Activated CD8-positive, alpha-beta memory T cell treated with anti-CD3 and anti-CD28 coated beads for 36 hours (primary cell): ENCODE data around the gene PSMG4. TPM values are rescaled to one million over a fixed set of nuclear protein-coding genes. Genes with fewer than 3 reads are reported as not detected.

Experiments used
- CTCF ChIA-PET: fragments of 350-600 bp; sonication (Branson Sonifier 250); formaldehyde crosslinking; loops from one replicate; lab custom pipeline; 2021; ENCODE audit warnings: antibody characterized with exemption; lab: Charles Lee
- POLR2A ChIA-PET: fragments of 350-600 bp; sonication (Branson Sonifier 250); formaldehyde crosslinking; loops from one replicate; lab custom pipeline; 2021; ENCODE audit warnings: antibody characterized with exemption; lab: Charles Lee
- total RNA-seq, 2 experiments: library from RNA; stranded (reverse); gene quantifications; one replicate each; pipeline ENCODE4 v1.2.3, GENCODE V29; 2021

The PSMG4 gene
- total RNA-seq, 2 experiments from 2014 or later = 28.6 to 30.8 TPM

DNA sequence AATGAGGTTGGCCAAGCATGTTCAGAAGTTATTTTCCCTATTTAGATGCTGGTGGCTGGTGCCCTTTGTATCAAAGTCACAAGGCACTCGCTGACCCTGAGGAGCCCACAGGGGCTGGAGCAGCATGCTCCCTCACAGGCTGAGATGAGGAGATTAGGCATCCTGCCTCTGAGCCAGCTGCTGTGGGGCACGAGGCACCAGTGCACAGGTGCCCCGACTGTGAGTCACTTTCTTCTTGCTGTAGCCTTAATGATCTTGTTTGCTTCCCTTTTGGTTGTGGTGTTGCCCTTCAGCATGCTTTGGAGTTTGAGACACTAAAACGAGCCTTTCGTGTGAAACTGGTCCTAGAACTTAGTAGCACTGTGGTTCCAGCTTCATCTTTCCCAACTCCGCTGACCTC, 4.3 kb downstream of the PSMG4 start:
- ChIA-PET CTCF (interaction anchor here (0.6 to 1.5 kb wide), 2 partner anchors 12 to 742 kb away, joined by 4 to 8 read pairs; no protein-coding TSS in a partner anchor), POLR2A (no interaction called here)

DNA sequence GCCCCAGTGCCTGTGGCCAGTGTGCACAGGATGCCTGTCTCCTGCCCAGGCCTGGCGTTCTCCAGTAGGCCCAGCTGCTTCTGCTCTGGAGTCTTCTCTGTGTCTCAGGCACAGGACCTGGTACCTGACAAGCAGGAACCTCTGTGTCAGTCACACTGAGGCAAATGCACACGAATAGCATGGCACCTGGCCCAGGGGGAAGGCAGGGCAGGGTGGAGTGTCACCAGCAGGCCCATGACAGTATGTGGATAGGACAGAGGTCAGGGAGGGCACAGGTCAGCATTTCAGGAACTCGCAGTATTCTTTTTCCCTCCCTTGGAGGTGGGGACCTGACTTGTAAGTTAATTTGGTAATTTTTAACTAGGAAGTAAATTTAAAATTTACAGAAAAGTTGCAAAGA, 5.6 kb downstream of the PSMG4 start:
- ChIA-PET POLR2A (no interaction called here), CTCF (interaction anchor here (0.9 to 1.6 kb wide), 2 partner anchors 13 to 468 kb away, joined by 3 to 4 read pairs; no protein-coding TSS in a partner anchor)

DNA sequence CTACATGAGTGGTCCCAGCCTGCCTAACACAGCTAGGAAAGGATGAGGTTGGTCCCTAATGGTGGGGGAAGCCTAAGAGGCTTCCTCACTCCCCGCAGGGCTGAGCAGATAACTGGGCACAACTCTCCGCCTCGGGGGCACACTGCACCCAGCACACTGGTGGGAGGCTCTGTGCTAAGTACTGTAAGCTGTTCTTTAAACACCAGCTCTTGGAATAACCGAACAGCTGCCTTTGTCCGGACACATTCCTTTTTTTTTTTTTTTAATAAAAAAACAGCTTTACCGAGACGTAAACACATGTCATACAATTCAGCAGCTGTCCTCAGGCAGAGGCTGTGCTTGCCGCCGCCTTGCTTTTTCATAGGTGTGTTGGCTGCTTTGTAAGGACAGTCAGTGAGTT, 6.9 kb downstream of the PSMG4 start:
- POLR2A ChIA-PET = no interaction called here
- CTCF ChIA-PET = interaction anchor here (1.2 kb wide), 1 partner anchor 14 kb away, joined by 4 read pairs; no protein-coding TSS in a partner anchor

DNA sequence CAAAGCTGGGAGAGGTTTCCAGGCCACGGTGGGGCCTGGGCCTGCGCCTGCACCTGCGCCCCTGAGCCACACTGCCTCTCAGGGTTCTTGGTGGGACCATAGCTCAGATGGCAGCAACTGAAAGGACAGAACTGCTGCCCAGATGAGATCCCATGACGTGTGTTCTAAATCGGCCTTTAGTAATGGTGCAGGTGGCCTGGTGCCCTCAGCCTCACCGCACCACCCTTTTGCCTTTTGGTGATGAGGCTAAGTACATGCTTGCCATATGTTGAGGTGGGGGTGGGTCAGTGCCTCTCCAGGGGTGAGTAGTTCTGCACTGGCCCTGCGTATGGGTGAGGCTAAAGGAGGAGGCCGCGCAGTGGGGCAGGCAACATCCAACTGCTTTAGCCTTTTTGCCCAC, 7.4 kb downstream of the PSMG4 start:
- POLR2A ChIA-PET = no interaction called here
- CTCF ChIA-PET = no interaction called here

DNA sequence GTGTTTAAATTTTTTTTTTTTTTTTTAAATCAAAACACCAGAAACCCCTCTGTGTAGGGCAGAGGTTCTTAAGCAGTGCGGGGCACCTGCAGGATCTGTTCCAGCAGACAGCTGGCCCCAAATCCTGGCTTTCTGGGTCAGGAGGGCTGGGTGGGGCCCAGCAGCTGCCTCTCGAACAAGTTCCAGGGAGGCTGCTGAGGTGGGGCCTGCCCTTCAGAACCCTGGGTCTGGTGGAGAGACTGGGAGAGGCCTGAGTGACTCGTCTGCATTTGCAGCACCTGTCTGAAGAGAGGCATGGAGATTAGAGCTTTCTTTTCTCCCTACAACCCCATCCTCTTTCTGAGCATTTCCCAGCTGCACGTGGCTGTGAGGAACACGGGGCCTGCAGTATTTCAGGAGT, 8.4 kb downstream of the PSMG4 start:
- CTCF ChIA-PET = interaction anchor here (0.6 kb wide), 1 partner anchor 140 kb away, joined by 3 read pairs; no protein-coding TSS in a partner anchor
- POLR2A ChIA-PET = no interaction called here

DNA sequence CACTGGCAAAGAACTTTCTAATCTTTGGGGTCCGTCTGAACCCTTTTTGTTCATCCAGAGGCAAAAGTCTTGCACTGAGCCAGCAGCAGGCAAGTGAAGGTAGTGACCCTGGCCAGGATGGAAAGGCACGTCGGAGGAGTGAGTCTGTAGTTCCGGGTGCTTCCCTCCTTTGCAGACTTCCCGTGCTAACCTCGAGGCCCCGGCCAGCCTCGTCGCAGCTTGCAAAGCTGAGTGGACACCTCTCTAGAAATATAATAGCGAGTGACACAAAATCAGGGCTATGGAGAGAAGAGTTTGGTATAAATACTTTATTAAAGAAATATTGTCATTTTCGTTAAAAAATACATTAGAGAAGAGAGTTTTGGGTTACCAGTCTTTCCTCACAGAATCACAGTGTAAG, 9.9 kb downstream of the PSMG4 start:
- POLR2A ChIA-PET = no interaction called here
- CTCF ChIA-PET = no interaction called here

DNA sequence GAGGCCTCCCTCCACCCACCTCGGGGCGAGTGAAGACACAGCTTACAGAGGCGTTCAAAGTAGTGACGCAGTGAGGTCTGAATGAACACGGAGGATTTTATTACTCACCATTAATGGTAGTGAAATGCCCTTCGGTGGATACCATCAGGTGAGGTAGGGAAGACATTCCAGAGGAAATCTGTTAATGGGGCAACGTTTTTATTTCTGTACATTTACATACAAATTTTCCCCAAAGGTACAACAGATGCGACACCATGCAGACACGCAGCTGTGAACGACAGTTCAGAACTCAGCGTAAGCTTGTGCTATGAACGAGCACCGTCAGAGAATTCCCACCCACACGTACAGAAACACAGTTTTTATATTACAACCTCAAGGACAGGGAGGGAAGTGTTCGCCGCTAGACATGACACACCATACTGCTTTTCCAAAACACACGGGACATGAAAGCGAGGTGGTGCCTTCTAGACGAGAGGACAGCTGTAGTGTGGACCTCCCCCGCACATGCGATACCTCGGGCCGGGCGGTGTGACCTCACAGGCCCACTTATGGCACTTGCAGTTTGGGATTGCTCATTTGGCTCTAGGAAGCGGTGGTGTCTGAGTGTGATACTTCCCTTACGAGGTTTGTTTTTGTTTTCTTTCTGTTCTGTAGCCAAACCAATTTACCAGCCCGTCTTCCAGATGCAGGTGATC, 10.7 kb downstream of the PSMG4 start:
- ChIA-PET POLR2A (no interaction called here), CTCF (no interaction called here)

DNA sequence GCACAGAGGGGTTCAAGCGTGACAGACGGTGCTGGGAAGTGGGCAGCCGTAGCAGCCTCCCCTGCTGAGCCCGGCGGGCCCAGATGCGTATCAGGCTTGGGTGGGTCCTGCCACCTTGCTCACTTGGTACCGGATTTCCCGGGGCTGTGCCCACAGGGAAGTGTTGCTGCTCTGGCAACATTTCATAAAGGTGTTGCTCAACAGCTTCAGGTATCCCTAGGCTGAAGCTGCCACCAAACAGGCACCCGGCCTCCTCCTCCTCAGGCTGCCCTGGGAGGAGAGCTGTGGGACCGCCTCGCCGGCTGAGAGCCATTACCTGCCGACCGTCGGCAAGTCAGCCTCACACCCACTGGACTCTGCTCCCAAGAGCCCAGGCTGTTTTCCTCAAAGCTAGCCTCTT, 11.5 kb downstream of the PSMG4 start:
- CTCF ChIA-PET = no interaction called here
- POLR2A ChIA-PET = no interaction called here

DNA sequence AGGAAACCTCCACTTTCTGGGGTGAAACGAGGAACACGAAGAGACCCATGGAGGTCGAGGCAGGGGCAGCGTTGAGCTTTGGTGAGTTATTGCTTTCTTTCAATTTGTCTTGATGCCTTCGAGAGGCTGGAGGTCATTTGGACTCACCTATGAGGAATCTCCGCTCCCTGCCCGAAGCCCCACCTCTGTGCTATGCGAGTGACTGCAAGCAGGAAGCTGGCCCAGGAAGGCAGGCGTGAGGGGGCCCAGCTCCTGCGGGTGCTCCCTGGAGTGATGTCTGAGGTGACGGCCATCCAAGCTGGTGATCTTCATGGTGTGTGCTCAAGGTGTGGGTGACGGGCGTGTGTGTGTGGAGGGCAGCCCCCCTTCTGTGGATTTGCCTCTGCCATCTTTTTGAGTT, 13.0 kb downstream of the PSMG4 start:
- CTCF ChIA-PET = interaction anchor here (1.2 kb wide), 1 partner anchor 461 kb away, joined by 3 read pairs; no protein-coding TSS in a partner anchor
- POLR2A ChIA-PET = no interaction called here

DNA sequence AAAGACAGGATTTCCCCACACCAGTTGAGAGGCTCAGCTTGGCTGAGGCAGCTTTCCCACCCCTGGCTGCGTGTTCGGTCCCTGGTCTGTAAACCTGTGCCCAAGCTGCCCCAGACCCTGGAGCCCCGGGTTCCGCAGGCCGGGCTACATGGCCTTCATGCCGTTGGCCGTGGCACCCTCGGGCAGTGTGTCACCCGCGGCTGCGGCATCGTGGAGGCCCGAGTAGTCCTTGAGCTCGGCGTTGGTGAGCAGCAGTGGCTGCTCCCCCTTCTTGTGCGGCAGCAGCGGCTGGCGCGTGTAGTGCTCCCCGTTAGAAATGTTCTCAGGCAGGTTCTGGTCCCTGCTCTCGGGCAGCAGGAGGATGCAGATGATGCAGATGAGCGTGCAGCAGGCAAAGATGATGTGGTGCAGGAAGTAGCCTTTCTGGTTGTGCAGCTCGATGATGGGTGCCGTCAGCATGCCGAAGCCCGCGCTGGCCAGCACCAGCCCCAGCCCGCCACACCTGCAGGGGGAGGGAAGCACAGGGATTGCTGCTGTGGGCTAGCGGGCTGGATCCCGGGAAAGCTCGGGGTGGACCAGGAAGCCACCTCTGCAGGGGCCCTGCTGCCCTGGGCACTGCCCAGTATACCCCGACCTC, 14.3 kb downstream of the PSMG4 start:
- POLR2A ChIA-PET = no interaction called here
- CTCF ChIA-PET = interaction anchor here (1.2 to 1.6 kb wide), 2 partner anchors 459 kb away, joined by 3 to 4 read pairs; no protein-coding TSS in a partner anchor

DNA sequence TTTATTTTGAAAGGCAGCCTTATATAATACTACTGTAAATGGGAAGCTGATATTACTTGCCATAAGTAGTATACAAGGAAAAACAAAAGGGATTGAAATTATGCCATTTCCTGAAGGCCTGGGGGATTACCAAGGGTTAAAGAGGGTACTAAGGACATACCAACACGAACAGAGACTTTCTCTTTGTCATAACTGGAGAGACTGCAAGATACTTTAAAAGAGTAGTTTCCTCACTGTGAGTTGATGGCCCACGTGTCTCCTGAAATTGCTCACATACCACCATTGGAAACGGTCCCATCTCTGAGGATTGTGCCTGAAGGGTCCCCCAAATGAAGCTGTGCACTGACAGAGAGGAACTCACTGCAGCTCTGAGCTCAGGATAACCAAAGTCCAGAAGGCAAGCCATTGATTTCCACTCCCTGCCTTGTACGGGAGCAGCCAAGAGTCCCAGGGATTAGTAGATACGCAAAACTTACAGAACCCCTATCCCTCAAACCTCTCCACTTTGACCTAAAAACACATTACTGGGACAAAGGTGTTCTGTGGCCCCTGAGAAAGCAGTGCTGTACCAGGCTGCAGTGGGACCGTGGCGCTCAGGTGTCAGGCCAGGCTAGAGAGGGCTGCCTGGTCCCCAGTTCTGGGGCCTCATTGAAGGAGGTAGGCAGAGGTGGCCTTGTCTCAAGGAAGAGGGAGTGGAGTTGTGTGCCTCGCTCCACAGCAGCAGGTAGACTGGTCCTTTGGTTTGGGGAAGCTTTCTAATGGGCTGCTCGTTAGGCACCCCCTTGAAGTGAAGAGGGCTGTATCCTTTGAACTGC, 15.2 kb downstream of the PSMG4 start:
- CTCF ChIA-PET = interaction anchor here (1.6 kb wide), 1 partner anchor 458 kb away, joined by 4 read pairs; no protein-coding TSS in a partner anchor
- POLR2A ChIA-PET = no interaction called here

DNA sequence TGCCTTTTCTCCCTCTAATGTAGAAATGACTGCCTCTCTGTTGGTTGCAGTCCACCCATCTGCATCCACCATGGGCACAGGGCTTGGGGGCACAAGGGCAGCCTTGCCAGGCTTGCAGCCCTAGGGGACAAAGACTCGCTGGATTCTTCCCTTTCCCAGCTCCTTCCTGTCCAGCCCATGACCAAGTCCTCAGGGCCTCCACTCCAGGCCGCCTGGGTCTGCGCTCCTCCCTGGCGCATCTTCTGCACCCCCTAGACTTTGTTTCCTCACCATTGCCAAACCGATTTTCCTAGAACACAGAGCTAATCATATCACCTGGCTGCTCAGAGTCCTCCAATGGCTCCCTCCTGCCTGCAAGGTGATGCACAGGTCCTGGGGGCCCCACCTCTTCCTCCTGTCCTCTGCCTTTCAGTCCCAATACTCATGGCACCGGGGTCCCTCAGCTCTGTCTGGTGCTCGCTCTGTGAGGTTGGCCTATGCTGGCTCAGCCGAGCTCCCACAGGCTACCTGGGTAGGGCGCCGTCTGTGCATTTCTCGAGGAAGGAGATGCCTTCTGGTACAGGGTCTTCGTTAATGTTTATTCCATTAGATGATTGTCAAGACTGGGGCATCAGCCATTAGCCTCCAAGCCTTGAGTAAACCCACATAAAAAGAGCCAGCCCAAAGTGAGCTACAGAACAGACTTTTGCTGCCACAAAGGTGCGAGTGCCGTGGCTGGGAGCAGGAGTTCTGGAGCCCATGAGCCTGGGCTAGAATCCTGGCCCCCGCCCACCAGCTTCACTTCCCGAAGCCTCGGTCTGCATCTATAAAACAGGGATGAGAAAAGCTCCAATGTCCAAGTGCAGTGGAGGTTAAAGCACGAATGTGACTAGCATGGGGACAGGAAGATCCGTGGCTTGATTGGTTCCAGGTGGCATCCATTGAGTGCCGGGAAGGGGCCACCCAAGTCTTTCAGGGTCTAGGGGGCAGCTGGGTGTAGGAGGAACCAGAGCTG, 17.7 kb downstream of the PSMG4 start:
- ChIA-PET CTCF (interaction anchor here (0.6 kb wide), 1 partner anchor 851 kb away, joined by 3 read pairs; no protein-coding TSS in a partner anchor), POLR2A (no interaction called here)

DNA sequence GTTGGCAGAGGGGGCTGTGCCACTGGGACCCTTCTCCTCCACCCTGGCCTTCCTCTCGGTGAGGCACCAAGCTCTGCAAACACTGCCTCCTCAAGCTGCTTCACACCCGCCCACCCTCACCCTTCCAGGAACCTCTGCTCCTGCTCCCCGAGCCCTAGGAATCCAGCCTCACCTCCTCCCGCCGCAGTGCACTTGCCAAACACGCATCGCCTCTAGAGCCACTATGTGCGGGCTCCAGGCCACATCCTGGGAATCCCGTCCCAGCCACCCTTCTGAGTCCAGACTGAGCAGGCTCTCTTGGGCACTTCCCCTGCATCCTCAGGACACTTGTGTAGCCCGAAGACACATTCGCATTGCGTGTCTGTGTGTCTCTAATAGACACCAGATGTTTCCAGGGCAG, 18.5 kb downstream of the PSMG4 start:
- ChIA-PET POLR2A (no interaction called here), CTCF (no interaction called here)

DNA sequence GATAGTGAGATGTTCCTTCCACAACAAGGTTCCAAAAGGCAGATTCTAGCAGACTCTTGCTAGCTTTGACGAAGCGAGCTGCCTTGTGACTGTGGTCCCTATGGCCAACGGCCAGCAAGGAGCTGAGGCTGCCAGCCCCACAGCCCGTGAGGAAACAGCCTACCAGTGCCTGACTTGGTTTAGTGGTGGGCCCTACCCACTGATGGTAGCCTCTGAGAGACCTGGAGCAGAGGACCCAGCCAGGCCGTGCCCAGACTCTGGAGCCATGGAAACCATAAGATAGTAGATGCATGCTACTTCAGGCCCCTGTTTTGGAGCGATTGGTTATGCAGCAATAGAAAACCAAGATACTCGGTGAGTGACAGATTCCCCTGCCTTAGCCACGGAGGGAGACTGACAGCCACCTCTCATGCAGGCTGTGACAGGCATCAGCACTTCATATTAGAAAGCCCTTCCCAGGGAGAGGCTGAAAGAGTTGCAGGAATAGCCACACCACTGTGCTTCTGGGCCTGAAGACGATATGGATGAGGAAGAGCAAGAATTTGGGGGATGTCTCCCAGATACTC, 19.2 kb downstream of the PSMG4 start:
- ChIA-PET POLR2A (no interaction called here), CTCF (no interaction called here)

DNA sequence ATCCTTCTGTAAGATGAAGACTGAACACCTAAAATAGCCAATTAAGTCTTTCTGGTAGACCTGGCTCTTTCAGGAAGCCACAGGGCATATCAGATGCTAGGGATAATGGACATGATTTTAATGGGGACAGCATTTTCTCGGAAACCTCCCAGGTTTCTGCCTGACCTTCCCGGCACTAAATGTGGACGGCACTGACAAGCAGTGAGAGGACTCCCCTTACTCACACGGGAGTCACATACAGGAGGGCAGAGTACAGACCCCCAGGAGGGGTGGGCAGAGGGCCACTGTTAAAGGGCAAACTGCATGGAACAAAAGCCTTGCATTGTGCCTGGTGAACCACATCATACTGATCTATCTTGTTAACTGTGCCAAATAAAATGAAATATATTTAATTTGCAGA, 19.9 kb downstream of the PSMG4 start:
- POLR2A ChIA-PET = no interaction called here
- CTCF ChIA-PET = no interaction called here

DNA sequence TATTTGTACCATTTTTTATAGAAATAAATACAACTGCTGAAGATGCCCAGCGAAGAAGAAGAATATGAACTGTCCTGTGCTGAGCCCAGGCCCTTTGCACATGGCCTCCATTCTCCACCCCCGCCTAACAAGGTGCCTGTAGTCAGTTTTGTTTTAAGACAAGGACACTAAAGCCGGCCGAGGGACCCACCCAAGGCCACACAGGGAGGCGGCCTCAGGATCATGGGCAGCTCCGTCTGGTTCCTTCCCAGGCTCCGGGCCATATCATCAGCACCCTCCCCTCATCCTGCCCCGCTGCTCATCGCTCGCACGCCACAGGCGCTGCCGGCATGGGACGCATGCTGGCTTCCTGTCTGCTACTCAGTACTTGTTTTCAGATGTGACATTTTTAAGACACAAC, 21.3 kb downstream of the PSMG4 start:
- CTCF ChIA-PET = interaction anchor here (0.6 to 1.2 kb wide), 18 partner anchors 12 to 930 kb away, joined by 3 to 7 read pairs (median 3); no protein-coding TSS in a partner anchor
- POLR2A ChIA-PET = no interaction called here

DNA sequence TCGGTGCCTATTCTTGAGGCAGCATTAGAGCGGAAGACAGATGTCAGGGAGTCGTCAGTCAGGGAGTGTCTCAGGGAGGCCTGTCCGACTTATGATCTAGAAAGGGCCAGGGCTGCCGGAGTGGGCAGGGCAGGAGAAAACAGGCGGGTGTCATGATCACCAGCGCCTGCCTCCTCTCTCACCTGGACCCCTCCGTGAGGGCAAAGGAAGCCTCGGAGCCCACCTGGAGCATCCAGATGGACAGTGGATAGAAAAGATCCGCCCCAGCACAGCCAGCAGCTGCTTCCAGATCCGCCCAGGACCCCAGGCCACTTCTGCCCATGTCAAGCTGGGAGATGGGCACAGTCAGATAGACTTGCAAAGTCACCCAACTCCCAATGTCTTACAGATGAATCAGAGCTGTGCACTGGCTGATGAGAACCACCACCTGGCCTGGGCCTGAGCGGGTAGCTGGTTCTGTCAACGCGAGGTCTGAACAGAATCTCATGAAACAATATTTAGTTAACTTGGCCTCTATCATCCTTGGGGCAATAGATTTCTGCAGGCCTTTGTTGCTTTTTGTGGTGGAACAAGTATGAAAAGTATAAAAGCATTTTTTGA, 22.2 kb downstream of the PSMG4 start:
- ChIA-PET POLR2A (no interaction called here), CTCF (interaction anchor here (0.7 to 1.2 kb wide), 5 partner anchors 13 to 462 kb away, joined by 3 to 5 read pairs (median 3); no protein-coding TSS in a partner anchor)
